ENCODE data around the gene CMTM4.

- TF ChIP-seq HDAC2 (IDR thresholded peaks at IDR 0.05; ENCODE audit: borderline replicate concordance in 1 of 2, low read depth in 2 of 2, low read length in 2 of 2) (no peak), POLR2A (IDR thresholded peaks at IDR 0.05; ENCODE audit: control extremely low read depth in 1 of 2, low read depth in 2 of 2, low read length in 2 of 2) (no peak), ZNF274 (IDR thresholded peaks at IDR 0.05; ENCODE audit: borderline replicate concordance, extremely low read depth, low read length) (no peak), MAFK (IDR thresholded peaks at IDR 0.05; ENCODE audit: low read depth, low read length) (no peak), CEBPB (IDR thresholded peaks at IDR 0.05; ENCODE audit: low read depth, low read length) (no peak)
- TF ChIP-seq, protein P1, sequence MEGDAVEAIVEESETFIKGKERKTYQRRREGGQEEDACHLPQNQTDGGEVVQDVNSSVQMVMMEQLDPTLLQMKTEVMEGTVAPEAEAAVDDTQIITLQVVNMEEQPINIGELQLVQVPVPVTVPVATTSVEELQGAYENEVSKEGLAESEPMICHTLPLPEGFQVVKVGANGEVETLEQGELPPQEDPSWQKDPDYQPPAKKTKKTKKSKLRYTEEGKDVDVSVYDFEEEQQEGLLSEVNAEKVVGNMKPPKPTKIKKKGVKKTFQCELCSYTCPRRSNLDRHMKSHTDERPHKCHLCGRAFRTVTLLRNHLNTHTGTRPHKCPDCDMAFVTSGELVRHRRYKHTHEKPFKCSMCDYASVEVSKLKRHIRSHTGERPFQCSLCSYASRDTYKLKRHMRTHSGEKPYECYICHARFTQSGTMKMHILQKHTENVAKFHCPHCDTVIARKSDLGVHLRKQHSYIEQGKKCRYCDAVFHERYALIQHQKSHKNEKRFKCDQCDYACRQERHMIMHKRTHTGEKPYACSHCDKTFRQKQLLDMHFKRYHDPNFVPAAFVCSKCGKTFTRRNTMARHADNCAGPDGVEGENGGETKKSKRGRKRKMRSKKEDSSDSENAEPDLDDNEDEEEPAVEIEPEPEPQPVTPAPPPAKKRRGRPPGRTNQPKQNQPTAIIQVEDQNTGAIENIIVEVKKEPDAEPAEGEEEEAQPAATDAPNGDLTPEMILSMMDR (IDR thresholded peaks at IDR 0.05; ENCODE audit: control extremely low read depth in 1 of 3, insufficient read depth in 1 of 3, low read depth in 1 of 3, low read length in 3 of 3), result no peak
Measured at GRCh38 chr16:66635406-66635805, 61.1 kb downstream of the CMTM4 start.

Measured in H1 (cell line).